ENCODE measurements around the gene OOSP3.
"Not testable (repeated sequence)": the region's sequence is repeated elsewhere in the genome, so short reads cannot be mapped to it uniquely, and the experiment has no call there.

OOSP3 gene

GRCh38 chr11:59875856-59876519 is 2.6 kb upstream of the OOSP3 start:
- DNase-seq, result no peak

GRCh38 chr11:59877325-59877724 is 1.3 kb upstream of the OOSP3 start:
- no peak for DNase-seq

GRCh38 chr11:59877784-59878183 is 798 bp upstream of the OOSP3 start:
- no peak for DNase-seq

- no peak for DNase-seq
These were observed 985 bp downstream of the OOSP3 start for GRCh38 chr11:59879567-59879966.

- no peak for DNase-seq
These were observed 5.0 kb downstream of the OOSP3 start for GRCh38 chr11:59883597-59883996.

GRCh38 chr11:59887156-59887555 is 8.6 kb downstream of the OOSP3 start:
- not testable (repeated sequence) for DNase-seq

GRCh38 chr11:59891781-59892181 is 13.2 kb downstream of the OOSP3 start:
- no peak for DNase-seq

- no peak for DNase-seq
These were observed 16.0 kb downstream of the OOSP3 start for GRCh38 chr11:59894616-59895015.

GRCh38 chr11:59898046-59898445 is 19.5 kb downstream of the OOSP3 start:
- no peak for DNase-seq

- DNase-seq, result no peak
These were observed 20.1 kb downstream of the OOSP3 start for GRCh38 chr11:59898650-59899049.

- no peak for DNase-seq
These were observed 20.9 kb downstream of the OOSP3 start for GRCh38 chr11:59899532-59899931.

- DNase-seq, result no peak
These were observed 22.0 kb downstream of the OOSP3 start for GRCh38 chr11:59900366-59901126.

- DNase-seq, result no peak
These were observed 22.7 kb downstream of the OOSP3 start for GRCh38 chr11:59901306-59901705.

GRCh38 chr11:59903569-59903968 is 25.0 kb downstream of the OOSP3 start:
- DNase-seq, result not testable (repeated sequence)

- no peak for DNase-seq
These were observed 39.9 kb downstream of the OOSP3 start for GRCh38 chr11:59918480-59918879.

- no peak for DNase-seq
These were observed 40.5 kb downstream of the OOSP3 start for GRCh38 chr11:59918987-59919589.

GRCh38 chr11:59923813-59924212 is 45.2 kb downstream of the OOSP3 start:
- no peak for DNase-seq

GRCh38 chr11:59931688-59932087 is 53.1 kb downstream of the OOSP3 start:
- no peak for DNase-seq

GRCh38 chr11:59938132-59938531 is 59.5 kb downstream of the OOSP3 start, which contains the start of gene OOSP1:
Gene OOSP1 (plus strand): TSS chr11:59938432. CDS start chr11:59938455, 23 bp downstream.
- no peak for DNase-seq

GRCh38 chr11:59938718-59939117 is 60.1 kb downstream of the OOSP3 start:
- DNase-seq, result no peak

GRCh38 chr11:59939482-59939881 is 60.9 kb downstream of the OOSP3 start:
- no peak for DNase-seq

GRCh38 chr11:59941091-59941490 is 62.5 kb downstream of the OOSP3 start:
- DNase-seq, result no peak

Measured in anterior cingulate cortex (tissue), 58 donors.